SW 1271 (cell line): Measurements from ENCODE around the gene GALE.
A peak's percentile ranks its signal among the peaks of the same experiment; 100 is the strongest.
"Not testable (repeated sequence)": the region's sequence is repeated elsewhere in the genome, so short reads cannot be mapped to it uniquely, and the experiment has no call there.

ENCODE experiments used
- DNase-seq, 2 experiments: peaks; one replicate each; lab custom pipeline; 2025; lab: John Stamatoyannopoulos, UW

GALE gene

DNA sequence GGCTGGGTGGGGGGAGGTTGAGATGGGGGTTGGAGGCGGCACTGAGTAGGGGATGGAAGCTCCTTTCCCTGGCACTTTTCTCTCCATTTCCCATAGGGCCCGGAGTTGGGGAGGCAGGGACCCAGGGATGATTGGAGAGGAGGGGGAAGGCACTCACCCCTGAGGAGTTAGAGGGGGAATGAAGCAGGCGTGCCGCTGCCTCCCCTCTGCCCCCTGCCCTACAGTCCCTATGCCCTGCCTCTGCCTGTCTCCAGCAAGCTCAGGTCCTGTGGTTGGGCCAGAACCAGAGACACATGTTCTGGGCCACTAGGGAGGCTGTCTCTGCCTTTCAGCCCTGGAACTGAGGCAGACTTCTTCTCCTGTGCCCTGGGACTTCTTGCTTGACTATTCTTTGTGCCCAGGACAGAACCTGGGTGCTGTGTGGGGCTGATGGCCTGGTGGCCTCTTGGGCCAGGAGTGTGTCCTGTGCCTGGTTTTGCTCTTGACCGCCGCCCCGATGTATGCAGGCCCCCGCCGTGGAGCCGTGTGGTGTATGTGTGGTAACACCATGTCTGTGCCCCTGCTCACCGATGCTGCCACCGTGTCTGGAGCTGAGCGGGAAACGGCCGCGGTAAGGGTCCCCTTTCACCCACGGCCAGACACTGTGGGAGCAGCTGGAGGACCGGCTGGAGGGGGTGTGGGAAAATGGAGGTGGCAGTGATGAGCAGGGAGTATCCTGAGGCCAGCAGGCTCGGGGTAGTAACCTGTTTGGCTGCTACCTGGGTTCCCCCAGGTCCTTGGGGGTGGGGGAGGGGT, 8.2 kb downstream of the GALE start:
- DNase-seq = no peak

DNA sequence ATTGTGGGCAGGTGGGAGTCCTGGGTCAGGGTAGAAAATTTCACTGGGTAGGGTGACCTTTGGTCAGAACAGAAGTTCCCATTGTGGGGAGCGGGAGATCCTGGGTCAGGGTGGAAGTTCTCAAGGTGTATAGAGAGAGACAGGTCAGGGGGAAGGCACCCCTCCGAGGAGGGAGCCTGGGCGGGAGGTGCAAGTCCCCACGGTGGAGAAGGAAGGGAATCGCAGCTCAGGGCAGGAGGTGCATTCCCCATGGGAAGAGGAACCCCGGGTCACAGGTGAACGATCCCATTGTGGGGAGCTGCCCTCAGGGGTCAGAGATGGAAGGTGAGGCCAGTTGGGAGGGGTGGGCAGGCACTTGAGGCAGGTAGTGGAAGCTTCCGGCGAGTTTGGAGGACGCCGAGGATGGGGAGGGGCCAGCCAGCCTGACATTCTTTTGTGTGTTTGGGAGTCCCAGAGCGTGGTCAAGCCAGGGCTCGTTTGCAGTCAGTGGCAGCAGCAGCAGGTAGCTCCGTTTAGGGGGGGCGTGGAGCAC, 9.0 kb downstream of the GALE start:
- DNase-seq = no peak

DNA sequence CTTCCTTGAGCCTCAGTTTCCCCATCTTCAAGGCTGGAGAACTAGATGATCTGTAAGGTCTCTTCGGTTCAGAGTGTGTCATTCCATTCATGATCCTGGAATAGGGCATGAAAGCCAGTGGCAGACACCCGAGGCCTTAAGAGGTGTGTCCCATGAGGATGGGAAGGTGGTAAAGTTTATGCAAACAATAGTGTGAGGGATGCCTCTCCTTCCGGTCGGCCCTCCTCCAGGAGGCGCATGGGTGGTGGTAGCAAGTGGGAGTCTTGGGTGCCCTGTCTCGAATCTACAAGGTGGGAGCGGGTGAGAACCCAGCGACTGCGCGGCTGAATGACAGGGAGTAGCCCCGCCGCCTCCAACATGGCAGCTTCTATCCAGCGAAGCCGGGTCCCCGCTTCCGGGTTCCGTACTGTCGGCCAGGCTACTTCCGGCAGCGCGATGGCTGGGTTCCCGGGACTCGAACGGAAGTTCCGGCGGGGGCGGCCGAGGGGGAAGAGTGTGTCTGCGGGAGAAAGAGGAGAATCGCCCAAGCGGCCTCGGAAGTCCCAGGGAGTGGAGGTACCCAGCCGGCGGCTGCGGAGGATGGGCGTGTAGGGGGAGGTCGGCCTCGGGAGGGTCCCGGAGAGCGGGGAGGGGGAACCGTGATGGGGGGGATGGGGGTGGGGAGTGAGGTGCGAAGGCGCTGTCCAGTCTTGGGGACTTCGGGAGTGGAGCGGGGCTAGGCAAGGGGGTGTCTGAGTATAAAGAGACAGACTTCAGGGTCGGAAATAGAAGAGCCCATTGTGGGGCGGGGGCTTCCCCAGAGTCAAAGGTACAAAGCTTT, 9.6 kb downstream of the GALE start, which contains the start of gene LYPLA2:
TSS of gene LYPLA2 (plus strand) at position 450 of the 820 bp plus-strand sequence. CDS start 1,538 bp downstream, outside the sequence.
- DNase-seq = peak; percentile 72 to 80

DNA sequence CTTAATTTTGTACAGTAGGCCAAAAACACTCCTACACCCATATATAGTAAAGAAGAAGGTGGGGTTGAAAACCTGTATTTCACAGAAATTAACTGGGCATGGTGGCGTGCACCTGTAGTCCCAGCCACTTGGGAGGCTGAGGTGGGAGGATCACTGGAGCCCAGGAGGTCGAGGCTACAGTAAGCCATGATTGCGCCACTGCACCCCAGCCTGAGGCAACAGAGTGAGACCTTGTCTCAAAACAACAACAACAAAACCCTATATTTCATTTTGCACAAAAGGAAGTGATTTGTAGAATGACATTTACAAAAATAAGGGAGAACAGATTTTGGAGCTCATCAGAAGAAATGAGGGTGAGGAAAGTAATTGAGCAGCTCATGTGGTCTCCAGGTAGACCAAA, 11.9 kb downstream of the GALE start:
- DNase-seq = no peak

GRCh38 chr1:23787701-23788100, 12.9 kb downstream of the GALE start:
- DNase-seq = no peak

DNA sequence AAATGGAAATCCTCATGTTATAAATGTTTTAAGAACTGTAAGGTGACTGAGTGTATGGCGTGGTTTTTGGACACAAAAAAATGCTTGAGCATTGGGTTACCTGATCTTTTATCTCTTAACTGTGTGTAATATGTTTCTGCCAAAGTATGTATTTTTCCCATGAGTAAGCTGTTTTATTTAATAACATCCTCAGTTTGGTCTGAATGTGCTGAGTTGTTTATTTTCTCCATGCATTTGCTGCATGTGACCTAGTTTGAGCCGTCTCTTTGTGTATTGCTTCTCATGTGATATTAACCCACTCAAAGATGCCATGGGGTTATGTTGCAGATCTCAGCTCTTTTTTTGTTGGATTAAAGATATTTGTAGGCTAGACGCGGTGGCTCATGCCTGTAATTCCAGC, 15.7 kb downstream of the GALE start:
- DNase-seq = no peak

- not testable (repeated sequence) for DNase-seq
These were observed 17.4 kb downstream of the GALE start for GRCh38 chr1:23783141-23783540.

- peak in 1 of 2 experiments; percentile 58 for DNase-seq
These were observed 20.7 kb downstream of the GALE start for GRCh38 chr1:23779826-23780371.

DNA sequence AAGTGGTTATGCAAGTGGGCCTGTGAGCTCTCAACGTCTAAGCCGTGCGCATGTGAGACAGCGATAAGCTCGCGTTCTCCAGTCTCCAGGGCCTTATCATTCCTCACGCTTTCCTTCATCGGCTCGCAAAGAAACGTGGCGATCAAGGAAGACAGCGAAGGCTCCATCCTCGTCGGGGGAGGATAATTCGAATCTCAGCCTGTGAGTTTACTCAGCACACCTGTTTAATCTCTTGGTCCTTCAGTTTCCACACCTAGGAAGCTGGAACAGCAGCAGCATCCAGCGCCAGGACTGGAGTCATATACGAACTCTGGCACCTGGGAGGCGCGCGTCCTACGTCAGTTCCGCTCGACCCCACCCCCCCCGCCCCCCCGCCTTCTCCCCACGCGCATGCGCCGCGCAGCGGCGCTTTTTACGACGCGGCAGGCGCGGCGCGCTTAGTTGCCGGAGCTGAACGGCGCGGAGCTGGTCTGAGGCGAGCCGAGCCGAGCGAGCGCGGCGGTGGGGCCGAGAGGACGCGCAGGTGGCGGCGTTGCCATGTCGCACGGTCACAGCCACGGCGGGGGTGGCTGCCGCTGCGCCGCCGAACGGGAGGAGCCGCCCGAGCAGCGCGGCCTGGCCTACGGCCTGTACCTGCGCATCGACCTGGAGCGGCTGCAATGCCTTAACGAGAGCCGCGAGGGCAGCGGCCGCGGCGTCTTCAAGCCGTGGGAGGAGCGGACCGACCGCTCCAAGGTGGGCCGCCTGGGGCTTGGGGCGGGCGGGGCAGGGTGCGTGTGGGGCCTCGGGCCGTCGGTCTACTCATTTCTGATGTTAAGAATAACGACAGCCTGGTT, 22.4 kb downstream of the GALE start, which contains the start of gene PITHD1:
TSS of gene PITHD1 (plus strand) at position 440 of the 836 bp plus-strand sequence. CDS start at position 538, 98 bp downstream.
- DNase-seq = peak; percentile 46 to 77

- no peak for DNase-seq
These were observed 24.3 kb downstream of the GALE start for GRCh38 chr1:23776217-23776616.

GRCh38 chr1:23774174-23774880, 26.2 kb downstream of the GALE start:
- DNase-seq = no peak

DNA sequence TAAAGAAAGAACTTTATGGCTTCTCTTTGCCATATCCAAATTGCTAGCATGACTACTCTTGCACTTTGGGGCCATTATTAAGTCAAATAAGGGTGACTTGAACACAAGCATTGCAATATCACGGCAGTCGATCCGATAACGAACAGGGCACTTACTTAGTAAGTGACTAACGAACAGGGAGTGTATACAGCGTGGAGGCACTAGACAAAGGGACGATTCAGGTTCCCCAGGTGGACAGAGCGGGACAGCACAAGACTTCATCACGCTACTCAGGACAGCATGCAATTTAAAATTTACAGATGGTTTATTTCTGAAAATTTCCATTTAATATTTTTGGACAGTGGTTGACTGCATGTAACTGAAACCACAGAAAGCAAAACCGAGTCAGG, 27.7 kb downstream of the GALE start:
- DNase-seq = no peak

- DNase-seq = peak in 1 of 2 experiments; percentile 54
These were observed 28.3 kb downstream of the GALE start for GRCh38 chr1:23772049-23772853.

DNA sequence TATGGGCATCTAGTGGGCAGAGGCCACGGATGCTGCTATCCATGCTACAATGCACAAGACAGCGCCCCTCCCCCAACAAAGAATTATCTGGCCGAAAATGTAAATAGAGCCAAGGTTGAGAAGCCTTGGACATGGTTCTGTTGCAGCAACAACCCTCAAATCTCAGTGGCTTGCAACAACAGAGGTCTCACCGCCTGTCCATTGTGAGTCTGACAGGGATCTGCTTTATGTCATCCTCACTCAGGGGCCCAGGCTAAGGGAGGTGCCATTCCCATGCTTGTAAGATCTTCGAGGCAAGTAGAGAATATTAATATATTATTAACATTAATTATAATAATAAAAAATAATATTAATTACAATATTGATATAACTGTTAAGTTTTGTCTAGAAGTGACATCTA, 31.8 kb downstream of the GALE start:
- DNase-seq = no peak

GRCh38 chr1:23763041-23763577, 37.4 kb downstream of the GALE start:
- DNase-seq = no peak

DNA sequence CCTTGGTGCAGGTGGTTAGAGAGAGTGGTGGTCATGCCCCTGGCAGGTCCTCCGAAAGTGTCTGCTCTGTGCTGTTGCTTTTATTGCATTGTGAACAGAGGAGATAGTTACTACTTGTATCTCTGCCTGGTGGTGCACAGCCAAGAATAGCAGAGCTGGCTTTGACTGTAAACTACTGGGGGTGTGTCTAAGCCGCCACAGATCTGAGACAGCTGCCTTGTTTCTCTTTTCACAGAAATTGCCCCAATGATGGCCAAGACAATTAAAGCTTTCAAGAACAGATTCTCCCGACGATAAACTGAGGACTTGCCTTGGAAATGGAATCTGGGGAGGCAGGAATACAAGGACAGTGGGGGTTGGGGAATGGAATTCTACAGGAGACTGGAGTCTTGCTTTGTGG, 41.3 kb downstream of the GALE start:
- no peak for DNase-seq

GRCh38 chr1:23757812-23758211, 42.7 kb downstream of the GALE start:
- DNase-seq = no peak

DNA sequence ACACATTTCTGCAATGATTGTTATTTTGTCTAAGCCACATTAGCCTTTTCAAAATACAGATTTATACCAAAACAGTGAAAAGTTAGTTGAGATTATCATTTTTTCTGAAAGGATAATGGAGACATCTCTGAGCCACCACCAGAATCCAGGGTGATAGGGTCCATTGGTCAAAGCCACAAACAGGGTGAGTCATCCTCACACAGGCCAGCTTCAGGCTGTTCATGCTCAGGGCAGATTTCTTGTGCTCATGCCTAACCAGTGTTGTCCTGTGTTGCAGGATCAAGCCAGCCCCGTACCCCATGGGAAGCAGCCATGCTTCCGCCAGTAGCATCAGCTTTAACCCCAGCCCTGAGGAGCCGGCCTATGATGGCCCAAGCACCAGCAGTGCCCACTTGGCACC, 43.9 kb downstream of the GALE start:
- DNase-seq = no peak

DNA sequence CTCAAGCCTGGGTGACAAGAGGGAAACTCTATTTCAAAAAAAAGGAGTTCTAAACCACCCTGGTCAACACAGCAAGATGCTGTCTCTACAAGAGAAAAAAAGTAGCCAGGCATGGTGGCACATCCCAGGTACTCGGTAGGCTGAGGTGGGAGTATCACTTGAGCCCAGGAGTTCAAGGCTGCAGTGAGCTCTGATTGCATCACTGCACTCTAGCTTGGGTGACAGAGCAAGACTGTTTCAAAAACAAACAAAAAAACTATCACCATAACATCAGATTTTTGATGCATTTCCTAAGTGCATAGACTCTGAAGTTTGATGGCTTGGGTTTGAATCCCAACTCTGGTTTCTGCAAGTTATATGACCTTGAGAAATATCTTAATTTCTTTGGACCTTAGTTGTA, 47.6 kb downstream of the GALE start:
- DNase-seq = no peak

GRCh38 chr1:23751815-23752200, 48.7 kb downstream of the GALE start:
- no peak for DNase-seq
